ENCODE data around the gene GNA12.

GNA12 gene

GRCh38 chr7:2886391-2886790 lies 42.3 kb upstream of the GNA12 start:
- H3K27ac Mint-ChIP-seq: no peak overlapping the region
- peaks cover 27% of the 10 kb centered on the region for H3K4me1 Mint-ChIP-seq

GRCh38 chr7:2884161-2884560 lies 40.1 kb upstream of the GNA12 start:
- no peaks in the 10 kb centered on the region for H3K9me3 Mint-ChIP-seq
- H3K27ac Mint-ChIP-seq: peak overlapping the region in 1 of 3 experiments; percentile 30
- H3K36me3 Mint-ChIP-seq (ENCODE audit: low read depth): no peaks in the 10 kb centered on the region
- peaks cover 32% of the 10 kb centered on the region for H3K27me3 Mint-ChIP-seq (ENCODE audit: low read depth)
- no peak for TF ChIP-seq CTCF (IDR thresholded peaks at IDR 0.05; ENCODE audit: unreplicated experiment in 3 of 3)
- H3K4me3 Mint-ChIP-seq: no peak overlapping the region
- H3K4me1 Mint-ChIP-seq: peaks cover 39% of the 10 kb centered on the region

More at GRCh38 chr7:2886391-2886790, 42.3 kb upstream of the GNA12 start:
- H3K9me3 Mint-ChIP-seq: no peaks in the 10 kb centered on the region
- no peaks in the 10 kb centered on the region for H3K36me3 Mint-ChIP-seq (ENCODE audit: low read depth)
- peaks cover 24% of the 10 kb centered on the region for H3K27me3 Mint-ChIP-seq (ENCODE audit: low read depth)
- H3K4me3 Mint-ChIP-seq: no peak overlapping the region
- no peak for TF ChIP-seq CTCF (IDR thresholded peaks at IDR 0.05; ENCODE audit: unreplicated experiment in 3 of 3)

- H3K36me3 Mint-ChIP-seq (ENCODE audit: low read depth): no peaks in the 10 kb centered on the region
- no peak for TF ChIP-seq CTCF (IDR thresholded peaks at IDR 0.05; ENCODE audit: unreplicated experiment in 3 of 3)
Observed at GRCh38 chr7:2883101-2883500, 39.0 kb upstream of the GNA12 start.

GRCh38 chr7:2882111-2882510 lies 38.0 kb upstream of the GNA12 start:
- Mint-ChIP-seq H3K9me3 (no peaks in the 10 kb centered on the region), H3K4me3 (no peak overlapping the region), H3K27ac (peak overlapping the region; percentile 33 to 60 (median 54)), H3K4me1 (peaks cover 45% of the 10 kb centered on the region), H3K27me3 (ENCODE audit: low read depth) (peaks cover 42% of the 10 kb centered on the region), H3K36me3 (ENCODE audit: low read depth) (no peaks in the 10 kb centered on the region)
- TF ChIP-seq CTCF (IDR thresholded peaks at IDR 0.05; ENCODE audit: unreplicated experiment in 3 of 3): no peak

More at GRCh38 chr7:2883101-2883500, 39.0 kb upstream of the GNA12 start:
- Mint-ChIP-seq H3K27me3 (ENCODE audit: low read depth) (peaks cover 43% of the 10 kb centered on the region), H3K27ac (no peak overlapping the region), H3K4me3 (no peak overlapping the region), H3K9me3 (no peaks in the 10 kb centered on the region), H3K4me1 (peaks cover 46% of the 10 kb centered on the region)

GRCh38 chr7:2880874-2881533 lies 36.9 kb upstream of the GNA12 start:
- Mint-ChIP-seq H3K27me3 (ENCODE audit: low read depth) (peaks cover 35% of the 10 kb centered on the region), H3K4me3 (peak overlapping the region in 1 of 3 experiments; percentile 22), H3K9me3 (no peaks in the 10 kb centered on the region), H3K4me1 (peaks cover 48% of the 10 kb centered on the region), H3K27ac (peak overlapping the region; percentile 29 to 44 (median 29)), H3K36me3 (ENCODE audit: low read depth) (no peaks in the 10 kb centered on the region)
- TF ChIP-seq CTCF (IDR thresholded peaks at IDR 0.05; ENCODE audit: unreplicated experiment in 3 of 3): no peak

- Mint-ChIP-seq H3K4me3 (no peak overlapping the region), H3K36me3 (ENCODE audit: low read depth) (no peaks in the 10 kb centered on the region), H3K4me1 (peaks cover 51% of the 10 kb centered on the region), H3K27me3 (ENCODE audit: low read depth) (peaks cover 35% of the 10 kb centered on the region), H3K9me3 (no peaks in the 10 kb centered on the region), H3K27ac (peak overlapping the region in 2 of 3 experiments; percentile 0 to 2)
- no peak for TF ChIP-seq CTCF (IDR thresholded peaks at IDR 0.05; ENCODE audit: unreplicated experiment in 3 of 3)
Observed at GRCh38 chr7:2880051-2880450, 35.9 kb upstream of the GNA12 start.

Data from nephron (organoid).